H1 (cell line): ENCODE results near the gene WDR4. TPM values are rescaled to one million over a fixed set of nuclear protein-coding genes. Genes with fewer than 3 reads are reported as not detected.

ENCODE experiments used
- CTCF ChIA-PET: fragments of 300-600 bp; sonication (Branson Sonifier 250); formaldehyde crosslinking; loops from one replicate; lab custom pipeline; 2021; ENCODE audit not compliant: partially characterized antibody; lab: Charles Lee
- POLR2A ChIA-PET: fragments of 300-600 bp; sonication (Branson Sonifier 250); formaldehyde crosslinking; loops from one replicate; lab custom pipeline; 2021; ENCODE audit warnings: inconsistent platforms; ENCODE audit not compliant: partially characterized antibody; lab: Charles Lee
- DNase-seq, 2 experiments: peaks; one replicate each; pipeline versions ENCODE4 v3.0.0 to v3.0.0-alpha.2; 2010 to 2022; ENCODE audit warnings: low spot score in 2 of 2, low read depth in 1 of 2, mixed read lengths in 1 of 2
- FAIRE-seq: peaks from 2 replicates; lab custom pipeline; 2011; peaks lifted over from hg19 to GRCh38; lab: Jason Lieb, UNC
- H2AFZ ChIP-seq: 2 replicates; pipeline ENCODE4 v1.8.1; 2012; ENCODE audit warnings: low read length, inconsistent platforms
- H2AK5ac ChIP-seq: 2 replicates; pipeline ENCODE4 v1.6.1; 2013; ENCODE audit warnings: low read depth, low read length
- H2BK120ac ChIP-seq: replicated peaks from 2 replicates; pipeline ENCODE3; 2013; ENCODE audit warnings: low read depth, low read length, inconsistent platforms
- H2BK12ac ChIP-seq: 2 replicates; pipeline ENCODE4 v1.6.1; 2013; ENCODE audit warnings: low read depth, low read length
- H2BK15ac ChIP-seq: 2 replicates; pipeline ENCODE4 v1.6.1; 2013; ENCODE audit warnings: low read length
- H2BK20ac ChIP-seq: 2 replicates; pipeline ENCODE4 v1.6.1; 2013; ENCODE audit warnings: low read length
- H2BK5ac ChIP-seq: 2 replicates; pipeline ENCODE4 v1.6.1; 2013; ENCODE audit warnings: low read depth, low read length
- H3K14ac ChIP-seq: 2 replicates; pipeline ENCODE4 v1.6.1; 2013; ENCODE audit warnings: inconsistent platforms; ENCODE audit not compliant: insufficient read length
- H3K18ac ChIP-seq: 2 replicates; pipeline ENCODE4 v1.6.1; 2013; ENCODE audit warnings: low read length; ENCODE audit errors: extremely low read depth
- H3K23ac ChIP-seq: 2 replicates; pipeline ENCODE4 v1.6.1; 2013; ENCODE audit warnings: inconsistent platforms; ENCODE audit not compliant: insufficient read length
- H3K23me2 ChIP-seq: 2 replicates; pipeline ENCODE4 v1.6.1; 2013; ENCODE audit warnings: low read depth, low read length
- H3K27ac ChIP-seq: 2 replicates; pipeline ENCODE4 v1.6.1; 2011; ENCODE audit warnings: low read depth, low read length, inconsistent platforms
- H3K27me3 ChIP-seq, 4 experiments: replicated peaks in 1 of 4; 1 replicate in 1 of 4; 2 replicates in 3 of 4; pipeline versions ENCODE4 v1.6.1 to v1.8.1; 2011 to 2013; ENCODE audit warnings: low read length in 3 of 4, mild to moderate bottlenecking in 3 of 4, inconsistent platforms in 2 of 4, mixed read lengths in 2 of 4, moderate library complexity in 1 of 4; ENCODE audit not compliant: control insufficient read depth in 3 of 4, insufficient read depth in 3 of 4; ENCODE audit errors: extremely low read depth in 1 of 4
- H3K36me3 ChIP-seq, 4 experiments: 2 replicates each; pipeline versions ENCODE4 v1.6.1 to v1.8.1; 2011 to 2013; ENCODE audit warnings: mild to moderate bottlenecking in 4 of 4, low read length in 3 of 4, moderate library complexity in 2 of 4, control low read depth in 1 of 4, inconsistent platforms in 1 of 4; ENCODE audit not compliant: insufficient read depth in 4 of 4, control insufficient read depth in 2 of 4
- H3K4ac ChIP-seq: replicated peaks from 2 replicates; pipeline ENCODE3; 2013; ENCODE audit warnings: low read length, low read depth, mixed read lengths, inconsistent platforms; ENCODE audit not compliant: insufficient read length
- H3K4me1 ChIP-seq, 4 experiments: replicated peaks in 1 of 4; 1 replicate in 1 of 4; 2 replicates in 3 of 4; pipeline versions ENCODE4 v1.6.1 to v1.8.1; 2011 to 2013; ENCODE audit warnings: low read length in 3 of 4, inconsistent platforms in 2 of 4, mixed read lengths in 1 of 4; ENCODE audit not compliant: insufficient read depth in 4 of 4, control insufficient read depth in 3 of 4
- H3K4me2 ChIP-seq, 2 experiments: 2 replicates each; pipeline versions ENCODE4 v1.6.1 to v1.8.1; 2011 to 2013; ENCODE audit warnings: low read depth in 2 of 2, low read length in 2 of 2, control low read depth in 1 of 2, inconsistent platforms in 1 of 2, mild to moderate bottlenecking in 1 of 2; ENCODE audit not compliant: insufficient read depth in 1 of 2
- H3K4me3 ChIP-seq, 4 experiments: fragments of 200-600, 300-600 bp in 1 of 4; sonication (generic), shearing (Covaris generic), sonication (Bioruptor Twin) in 1 of 4; 2 replicates each; pipeline versions ENCODE4 v1.5.1 to v1.8.1; 2011 to 2016; ENCODE audit warnings: low read length in 4 of 4, low read depth in 3 of 4, control low read depth in 2 of 4, inconsistent platforms in 2 of 4, mild to moderate bottlenecking in 2 of 4, mixed read lengths in 1 of 4, moderate library complexity in 1 of 4; ENCODE audit not compliant: insufficient read depth in 2 of 4; ENCODE audit errors: extremely low read depth in 1 of 4
- H3K56ac ChIP-seq: replicated peaks from 2 replicates; pipeline ENCODE3; 2013; ENCODE audit warnings: low read depth, mild to moderate bottlenecking, mixed read lengths, low read length, inconsistent platforms; ENCODE audit not compliant: insufficient read length
- H3K79me1 ChIP-seq: 2 replicates; pipeline ENCODE4 v1.6.1; 2013; ENCODE audit warnings: low read depth, low read length, control low read depth
- H3K79me2 ChIP-seq, 2 experiments: 2 replicates each; pipeline versions ENCODE4 v1.6.1 to v1.8.1; 2012 to 2013; ENCODE audit warnings: low read length in 2 of 2, mild to moderate bottlenecking in 2 of 2, inconsistent platforms in 1 of 2; ENCODE audit not compliant: insufficient read depth in 2 of 2, control insufficient read depth in 1 of 2
- H3K9ac ChIP-seq, 4 experiments: replicated peaks in 1 of 4; 1 replicate in 1 of 4; 2 replicates in 3 of 4; pipeline versions ENCODE4 v1.6.1 to v1.8.1; 2011 to 2013; ENCODE audit warnings: low read depth in 3 of 4, low read length in 3 of 4, control low read depth in 2 of 4, mild to moderate bottlenecking in 2 of 4, moderate library complexity in 2 of 4, inconsistent platforms in 1 of 4; ENCODE audit errors: extremely low read depth in 1 of 4
- H3K9me3 ChIP-seq, 2 experiments: 2 replicates each; pipeline versions ENCODE4 v1.6.1 to v1.8.1; 2012 to 2013; ENCODE audit warnings: mild to moderate bottlenecking in 2 of 2, moderate library complexity in 2 of 2, control low read depth in 1 of 2, inconsistent platforms in 1 of 2, low read depth in 1 of 2, low read length in 1 of 2, mixed read lengths in 1 of 2; ENCODE audit not compliant: insufficient read depth in 2 of 2
- H4K20me1 ChIP-seq, 2 experiments: replicated peaks in 1 of 2; 2 replicates each; pipeline versions ENCODE3 to v1.8.1; 2011 to 2013; ENCODE audit warnings: inconsistent platforms in 2 of 2, low read length in 2 of 2, mild to moderate bottlenecking in 1 of 2; ENCODE audit not compliant: insufficient read depth in 2 of 2, control insufficient read depth in 1 of 2
- H4K5ac ChIP-seq: 2 replicates; pipeline ENCODE4 v1.6.1; 2013; ENCODE audit warnings: low read length, low read depth, mixed read lengths, inconsistent platforms; ENCODE audit not compliant: insufficient read length
- H4K8ac ChIP-seq: 2 replicates; pipeline ENCODE4 v1.8.0; 2013; ENCODE audit warnings: mild to moderate bottlenecking, moderate library complexity, low read length, inconsistent platforms; ENCODE audit not compliant: insufficient read depth; ENCODE audit errors: extremely low read depth
- H4K91ac ChIP-seq: replicated peaks from 2 replicates; pipeline ENCODE3; 2013; ENCODE audit warnings: low read length, mixed read lengths, inconsistent platforms; ENCODE audit not compliant: insufficient read length
- CTBP2 ChIP-seq: IDR thresholded peaks from 2 replicates; pipeline ENCODE4 v1.7.0; 2011; ENCODE audit warnings: borderline replicate concordance, mild to moderate bottlenecking, moderate library complexity, mixed read lengths, low read length; ENCODE audit not compliant: insufficient read depth, insufficient read length
- E2F6 ChIP-seq: IDR thresholded peaks from 2 replicates; pipeline ENCODE4 v1.6.1; 2012; ENCODE audit warnings: inconsistent platforms
- POLR2A ChIP-seq, 2 experiments: IDR thresholded peaks; 1 replicate in 1 of 2; 2 replicates in 1 of 2; pipeline ENCODE4 v1.6.1; 2011; ENCODE audit warnings: low read depth in 2 of 2, low read length in 2 of 2, mild to moderate bottlenecking in 2 of 2; ENCODE audit errors: control extremely low read depth in 1 of 2
- POLR2AphosphoS5 ChIP-seq: IDR thresholded peaks from 2 replicates; pipeline ENCODE4 v1.6.1; 2011; ENCODE audit warnings: low read depth, low read length
- SIX5 ChIP-seq: IDR thresholded peaks from 2 replicates; pipeline ENCODE4 v1.6.1; 2011; ENCODE audit warnings: mild to moderate bottlenecking, low read depth, low read length
- WGBS, 2 experiments: shearing (Covaris generic) in 1 of 2; methylation state at CpG; one replicate each; pipeline versions ENCODE4 v1.1.6 to v1.1.7; 2013 to 2015; ENCODE audit warnings: low lambda C conversion rate in 2 of 2, mixed read lengths in 2 of 2, inconsistent platforms in 1 of 2, low coverage in 1 of 2, missing lambda C conversion rate in 1 of 2; ENCODE audit not compliant: insufficient replicate concordance in 2 of 2, insufficient coverage in 1 of 2, insufficient read length in 1 of 2; ENCODE audit errors: extremely low coverage in 1 of 2, missing lambda C conversion rate in 1 of 2; 5-methylcytosine and 5-hydroxymethylcytosine counted together
- polyA plus RNA-seq, 7 experiments: library from polyadenylated mRNA; depleted of rRNA in 3 of 7; stranded (reverse) in 5 of 7; unstranded in 2 of 7; fragments of >200 nt in 5 of 7; fragments of 200-250 nt in 2 of 7; gene quantifications; 1 replicate in 5 of 7; 2 replicates in 1 of 7; 4 replicates in 1 of 7; pipeline versions ENCODE4 v1.2.1 to v1.2.3, GENCODE V29; 2011 to 2013; ENCODE audit warnings: missing spikeins in 2 of 7, mixed read lengths in 2 of 7
- total RNA-seq: library from RNA; stranded (reverse); fragmentation: NEBNext Ultra II Directional; extraction: Animal tissue kit (Norgen Biotek cat#: 25700); gene quantifications from 2 replicates; pipeline ENCODE4 v1.2.1, GENCODE V29; 2021
- TF ChIP-seq, protein P1 (sequence below): IDR thresholded peaks from 2 replicates; pipeline ENCODE4 v1.6.1; 2012; ENCODE audit warnings: inconsistent platforms

Gene WDR4
- total and polyA plus RNA-seq, 2 of the 8 experiments (the other 6 are each of a cell fraction or from before 2014, with no cell fraction given) = 28.9 to 47.8 TPM

DNA sequence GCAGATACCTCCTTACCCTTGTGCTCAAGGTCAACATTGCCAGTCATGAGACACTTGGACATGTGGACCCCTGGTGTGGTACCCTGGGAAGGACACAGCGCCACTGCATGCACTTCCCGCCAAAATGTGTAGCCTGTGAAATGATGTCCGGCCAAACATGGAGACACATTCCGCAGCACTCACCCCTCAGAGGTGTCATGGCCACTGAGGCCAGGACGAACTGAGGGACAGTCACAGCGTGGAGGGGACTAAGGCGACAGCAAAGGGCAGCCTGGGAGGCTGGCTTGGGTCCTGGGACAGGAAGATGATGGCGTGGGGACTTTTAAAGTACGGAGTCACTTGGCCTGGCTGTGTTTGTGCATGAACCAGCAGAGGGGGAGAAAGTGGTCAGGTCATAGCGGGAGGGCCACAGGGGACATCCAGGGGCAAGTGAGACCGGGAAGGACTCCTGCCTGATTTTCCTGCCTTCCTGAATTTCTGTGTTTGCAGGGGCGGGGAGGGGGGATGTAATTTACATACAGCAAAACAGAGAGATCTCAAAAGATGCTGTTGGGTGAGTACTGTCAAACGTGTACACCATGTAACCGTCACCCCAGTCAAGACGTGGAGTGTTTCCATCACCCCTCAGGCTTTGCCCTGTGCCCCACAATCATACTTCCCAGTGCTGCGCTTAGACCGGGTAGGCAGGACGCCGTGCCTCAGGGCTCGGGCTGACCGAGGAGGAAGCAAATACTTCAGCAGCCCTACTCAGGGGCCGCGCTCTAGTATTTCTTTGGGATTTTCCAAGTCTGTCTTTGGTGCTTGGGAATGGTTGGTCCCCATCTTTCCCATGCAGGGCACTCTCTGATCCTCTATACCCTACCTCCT is 45.2 kb downstream of the WDR4 start:
- H3K36me3 ChIP-seq = peaks cover 0 to 4% (median 0%) of the 10 kb centered on the region in 4 experiments; a peak in 3 of 8 replicates
- no peak overlapping the region for H2BK120ac ChIP-seq
- no peak overlapping the region for H2AK5ac ChIP-seq
- no peak overlapping the region for H2AFZ ChIP-seq
- no peak overlapping the region for H3K4me3 ChIP-seq
- no peak overlapping the region for H2BK15ac ChIP-seq
- peaks cover 5 to 14% of the 10 kb centered on the region in 2 experiments for H4K20me1 ChIP-seq
- ChIA-PET POLR2A (interaction anchor here (1.0 to 2.3 kb wide), 5 partner anchors 8 to 54 kb away, joined by 3 to 12 read pairs (median 5); no protein-coding TSS in a partner anchor), CTCF (interaction anchor here (1.1 to 2.3 kb wide), 5 partner anchors 10 to 43 kb away, joined by 3 to 10 read pairs (median 4); no protein-coding TSS in a partner anchor)
- no peak overlapping the region for H3K9ac ChIP-seq
- H3K56ac ChIP-seq = no peak overlapping the region
- no peak overlapping the region for H3K14ac ChIP-seq
- peaks cover 0 to 10% (median 2%) of the 10 kb centered on the region in 4 experiments; a peak in 4 of 7 replicates for H3K27me3 ChIP-seq
- no peaks in the 10 kb centered on the region for H3K79me1 ChIP-seq
- H2BK20ac ChIP-seq = no peak overlapping the region
- H3K4me2 ChIP-seq = no peak overlapping the region
- H3K27ac ChIP-seq = no peak overlapping the region
- peaks cover 0 to 7% (median 6%) of the 10 kb centered on the region in 4 experiments; a peak in 5 of 7 replicates for H3K4me1 ChIP-seq
- H4K5ac ChIP-seq = no peak overlapping the region
- H3K23ac ChIP-seq = no peak overlapping the region
- peak in 1 of 2 experiments; percentile 51 for DNase-seq
- H4K8ac ChIP-seq = no peak overlapping the region; the same call in 1 of the 2 replicates
- H2BK12ac ChIP-seq = no peak overlapping the region
- H2BK5ac ChIP-seq = no peak overlapping the region
- WGBS, 2 experiments = 87% methylated on average over 23 of the region's 23 CpGs; no CpG with 5 or more reads in 1 of the 2 experiments
- no peaks in the 10 kb centered on the region; a peak in 1 of 4 replicates for H3K9me3 ChIP-seq
- no peaks in the 10 kb centered on the region for H3K23me2 ChIP-seq
- H3K18ac ChIP-seq = no peak overlapping the region
- FAIRE-seq = no peak
- TF ChIP-seq SIX5 (no peak), E2F6 (peak; percentile 94), POLR2A (IDR thresholded peaks at IDR 0.05; ENCODE audit: control extremely low read depth in 1 of 2, low read depth in 2 of 2, low read length in 2 of 2) (peak in 1 of 2 experiments; percentile 55; a peak in 1 of 3 replicates), POLR2AphosphoS5 (peak; percentile 71), CTBP2 (no peak)
- TF ChIP-seq, protein P1, sequence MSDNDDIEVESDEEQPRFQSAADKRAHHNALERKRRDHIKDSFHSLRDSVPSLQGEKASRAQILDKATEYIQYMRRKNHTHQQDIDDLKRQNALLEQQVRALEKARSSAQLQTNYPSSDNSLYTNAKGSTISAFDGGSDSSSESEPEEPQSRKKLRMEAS = peak; percentile 30; the same call in 1 of the 2 replicates
- no peak overlapping the region for H4K91ac ChIP-seq
- peak overlapping the region; percentile 95 for H3K4ac ChIP-seq
- H3K79me2 ChIP-seq = no peaks in the 10 kb centered on the region
